Measurements from ENCODE around the gene BCL11A.

DNA sequence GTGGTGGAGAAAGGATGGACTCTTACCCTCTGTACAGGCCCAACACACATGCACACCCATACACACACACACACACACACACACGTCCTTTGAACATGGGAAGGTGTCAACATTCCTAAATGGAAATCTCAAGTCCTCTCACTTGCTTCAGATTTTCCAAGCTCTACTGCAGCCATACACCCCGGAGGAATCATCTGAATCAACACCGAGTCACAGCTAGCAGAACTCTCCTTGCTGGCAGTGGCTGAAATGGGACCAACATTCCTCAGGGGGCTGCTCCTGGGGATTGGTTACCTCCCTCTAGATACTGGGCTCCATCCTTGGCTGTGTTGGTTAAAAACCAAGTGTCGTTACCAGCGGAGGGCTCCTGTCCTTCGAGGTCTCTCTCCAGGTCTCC lies 112.7 kb downstream of the BCL11A start:
- TF ChIP-seq, protein P1, sequence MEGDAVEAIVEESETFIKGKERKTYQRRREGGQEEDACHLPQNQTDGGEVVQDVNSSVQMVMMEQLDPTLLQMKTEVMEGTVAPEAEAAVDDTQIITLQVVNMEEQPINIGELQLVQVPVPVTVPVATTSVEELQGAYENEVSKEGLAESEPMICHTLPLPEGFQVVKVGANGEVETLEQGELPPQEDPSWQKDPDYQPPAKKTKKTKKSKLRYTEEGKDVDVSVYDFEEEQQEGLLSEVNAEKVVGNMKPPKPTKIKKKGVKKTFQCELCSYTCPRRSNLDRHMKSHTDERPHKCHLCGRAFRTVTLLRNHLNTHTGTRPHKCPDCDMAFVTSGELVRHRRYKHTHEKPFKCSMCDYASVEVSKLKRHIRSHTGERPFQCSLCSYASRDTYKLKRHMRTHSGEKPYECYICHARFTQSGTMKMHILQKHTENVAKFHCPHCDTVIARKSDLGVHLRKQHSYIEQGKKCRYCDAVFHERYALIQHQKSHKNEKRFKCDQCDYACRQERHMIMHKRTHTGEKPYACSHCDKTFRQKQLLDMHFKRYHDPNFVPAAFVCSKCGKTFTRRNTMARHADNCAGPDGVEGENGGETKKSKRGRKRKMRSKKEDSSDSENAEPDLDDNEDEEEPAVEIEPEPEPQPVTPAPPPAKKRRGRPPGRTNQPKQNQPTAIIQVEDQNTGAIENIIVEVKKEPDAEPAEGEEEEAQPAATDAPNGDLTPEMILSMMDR (IDR thresholded peaks at IDR 0.05; ENCODE audit: low read depth, low read length, poor library complexity, severe bottlenecking): no peak
- no peak for TF ChIP-seq EZH2phosphoT487 (IDR thresholded peaks at IDR 0.05; ENCODE audit: borderline replicate concordance, low read length)

Measured in DOHH2 (cell line).